GM12875 (cell line): ENCODE results near the gene DFFA.
A peak's percentile ranks its signal among the peaks of the same experiment; 100 is the strongest.

Experiments
- H3K4me3 ChIP-seq: one replicate; pipeline ENCODE4 v1.5.1; 2011; ENCODE audit warnings: low read depth, low read length, control low read depth
- TF ChIP-seq, protein P1 (sequence below): IDR thresholded peaks from 2 replicates; pipeline ENCODE4 v1.5.1; 2011; ENCODE audit warnings: low read depth, mild to moderate bottlenecking, control low read depth, inconsistent platforms, low read length, moderate library complexity, borderline replicate concordance; ENCODE audit not compliant: insufficient read depth

Gene DFFA, protein sequence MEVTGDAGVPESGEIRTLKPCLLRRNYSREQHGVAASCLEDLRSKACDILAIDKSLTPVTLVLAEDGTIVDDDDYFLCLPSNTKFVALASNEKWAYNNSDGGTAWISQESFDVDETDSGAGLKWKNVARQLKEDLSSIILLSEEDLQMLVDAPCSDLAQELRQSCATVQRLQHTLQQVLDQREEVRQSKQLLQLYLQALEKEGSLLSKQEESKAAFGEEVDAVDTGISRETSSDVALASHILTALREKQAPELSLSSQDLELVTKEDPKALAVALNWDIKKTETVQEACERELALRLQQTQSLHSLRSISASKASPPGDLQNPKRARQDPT

GRCh38 chr1:10472220-10473144 lies at the start of gene DFFA:
DFFA (minus strand) TSS chr1:10472529; CDS start chr1:10472458, 71 bp downstream.
- TF ChIP-seq, protein P1, sequence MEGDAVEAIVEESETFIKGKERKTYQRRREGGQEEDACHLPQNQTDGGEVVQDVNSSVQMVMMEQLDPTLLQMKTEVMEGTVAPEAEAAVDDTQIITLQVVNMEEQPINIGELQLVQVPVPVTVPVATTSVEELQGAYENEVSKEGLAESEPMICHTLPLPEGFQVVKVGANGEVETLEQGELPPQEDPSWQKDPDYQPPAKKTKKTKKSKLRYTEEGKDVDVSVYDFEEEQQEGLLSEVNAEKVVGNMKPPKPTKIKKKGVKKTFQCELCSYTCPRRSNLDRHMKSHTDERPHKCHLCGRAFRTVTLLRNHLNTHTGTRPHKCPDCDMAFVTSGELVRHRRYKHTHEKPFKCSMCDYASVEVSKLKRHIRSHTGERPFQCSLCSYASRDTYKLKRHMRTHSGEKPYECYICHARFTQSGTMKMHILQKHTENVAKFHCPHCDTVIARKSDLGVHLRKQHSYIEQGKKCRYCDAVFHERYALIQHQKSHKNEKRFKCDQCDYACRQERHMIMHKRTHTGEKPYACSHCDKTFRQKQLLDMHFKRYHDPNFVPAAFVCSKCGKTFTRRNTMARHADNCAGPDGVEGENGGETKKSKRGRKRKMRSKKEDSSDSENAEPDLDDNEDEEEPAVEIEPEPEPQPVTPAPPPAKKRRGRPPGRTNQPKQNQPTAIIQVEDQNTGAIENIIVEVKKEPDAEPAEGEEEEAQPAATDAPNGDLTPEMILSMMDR = no peak
- H3K4me3 ChIP-seq = peak within 1 kb of the TSS; percentile 59

DNA sequence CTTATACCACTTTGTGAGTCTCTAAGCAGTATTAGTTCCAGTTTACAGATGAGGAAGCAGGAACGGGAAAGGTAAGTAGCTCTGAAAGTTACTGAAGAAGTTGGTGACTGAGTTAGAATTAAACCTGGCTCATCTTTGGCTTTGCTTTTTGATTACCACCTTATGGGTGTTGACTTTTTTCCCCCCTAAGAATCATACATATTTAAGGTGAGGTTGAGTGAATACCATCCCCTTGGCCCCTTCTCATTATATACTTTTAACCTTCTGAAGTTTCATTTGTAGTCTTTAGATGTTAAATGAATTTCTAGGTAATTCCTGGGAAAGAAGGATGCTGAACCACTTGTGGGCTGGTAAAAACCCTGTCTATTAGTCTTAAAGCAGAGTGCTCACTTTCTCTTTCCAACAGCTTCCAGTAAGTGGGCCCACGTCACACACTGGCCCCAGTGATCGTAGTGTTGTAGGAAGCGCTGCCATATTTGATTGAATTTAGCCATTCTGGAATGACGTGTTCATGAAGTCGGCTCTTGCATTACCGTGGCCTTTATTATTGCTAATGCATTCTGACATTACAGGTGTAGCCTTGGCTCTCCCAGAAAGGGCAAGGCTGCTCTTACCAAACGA lies 49.3 kb upstream of the DFFA start:
- TF ChIP-seq, protein P1 = no peak
- H3K4me3 ChIP-seq = no peak overlapping the region

GRCh38 chr1:10520952-10521351 lies 48.6 kb upstream of the DFFA start:
- TF ChIP-seq, protein P1 = no peak
- no peak overlapping the region for H3K4me3 ChIP-seq

GRCh38 chr1:10520497-10520896 lies 48.2 kb upstream of the DFFA start:
- TF ChIP-seq, protein P1 = no peak
- H3K4me3 ChIP-seq = no peak overlapping the region

- H3K4me3 ChIP-seq = no peak overlapping the region
- TF ChIP-seq, protein P1 = no peak
These were observed 46.7 kb upstream of the DFFA start for GRCh38 chr1:10519016-10519417.

DNA sequence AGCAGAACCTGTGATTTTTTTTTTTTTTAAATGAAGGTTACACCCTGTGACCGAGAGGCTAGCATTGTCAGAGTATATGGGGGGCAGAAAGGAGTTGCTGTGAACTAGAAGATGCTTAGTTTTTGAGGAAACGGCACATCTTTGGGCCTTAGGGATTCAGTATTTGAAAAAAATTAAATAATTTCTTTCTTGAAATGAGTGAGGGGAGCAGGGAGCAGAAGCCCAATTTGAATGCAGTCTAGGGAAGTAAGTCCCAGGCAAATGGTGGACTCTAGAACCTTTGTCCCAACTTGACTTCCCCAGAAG lies 45.3 kb upstream of the DFFA start:
- TF ChIP-seq, protein P1 = no peak
- no peak overlapping the region for H3K4me3 ChIP-seq
